Measurements from ENCODE around the gene SGK2. TPM values are rescaled to one million over a fixed set of nuclear protein-coding genes. Genes with fewer than 3 reads are reported as not detected.

SGK2 gene
- polyA plus RNA-seq (2012; rRNA removed): 0.21 and 0.57 TPM in 2 replicates
- polyA plus RNA-seq (2012; cell fraction: cytosol; rRNA removed): 0.09 and 0.13 TPM in 2 replicates
- 3.6 and 5.6 TPM in 2 replicates for polyA plus RNA-seq (2012; cell fraction: nucleus; rRNA removed)

DNA sequence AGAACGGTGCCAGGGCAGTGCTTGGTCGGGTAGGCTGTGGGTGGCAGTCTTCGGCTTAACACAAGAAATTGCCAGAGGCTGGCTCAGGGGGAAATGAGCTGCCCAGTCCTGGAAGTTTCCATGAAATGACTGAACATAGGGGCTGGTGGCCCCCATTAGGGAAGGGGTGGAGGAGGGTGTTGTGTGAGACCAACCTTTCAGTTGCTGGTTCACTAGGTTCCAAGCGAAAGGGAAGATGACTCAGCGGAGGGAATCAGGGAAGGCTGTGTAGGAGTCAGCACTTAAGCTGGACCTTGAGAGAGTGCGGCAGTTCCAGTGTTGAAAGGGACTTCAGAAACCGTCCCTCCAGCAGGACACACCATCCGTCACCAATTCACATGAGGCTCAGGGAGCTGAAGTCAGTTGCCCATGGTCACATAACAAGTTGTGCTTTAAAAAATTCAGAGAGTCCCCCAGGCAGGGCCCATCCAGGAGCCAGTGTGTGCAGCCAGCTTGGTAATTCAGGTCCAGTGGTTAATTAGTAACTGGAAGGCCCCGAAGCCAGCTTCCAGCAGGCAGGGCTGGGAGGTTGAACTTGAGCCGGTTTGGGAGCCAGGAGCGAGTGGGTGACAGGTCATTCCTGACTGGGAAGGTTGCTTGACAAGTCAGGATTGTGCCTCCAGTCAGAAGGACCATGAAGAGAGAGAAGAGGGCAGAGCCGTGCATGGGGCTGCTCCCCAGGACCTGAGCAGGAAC lies at the start of gene SGK2:
SGK2 (plus strand) TSS at position 616 of the 735 bp plus-strand sequence. CDS start 7,469 bp downstream, outside the sequence.
- Histone ChIP-seq H3K4me1 (ENCODE audit: control insufficient read depth in 1 of 2, insufficient read depth in 2 of 2, low read depth in 1 of 2, low read length in 1 of 2) (peaks cover 4 to 7% of the 10 kb centered on the region in 2 experiments; a peak in 1 of 4 replicates), H3K9ac (no peak within 1 kb of the TSS), H3K36me3 (replicated peaks in 1 of 2; ENCODE audit: control insufficient read depth in 1 of 2, insufficient read depth in 2 of 2, low read length in 1 of 2) (no peaks in the 10 kb centered on the region), H3K4me2 (no peak within 1 kb of the TSS), H3K27me3 (ENCODE audit: insufficient read depth) (no peaks in the 10 kb centered on the region), H3K79me2 (ENCODE audit: insufficient read depth) (no peaks in the 10 kb centered on the region), H3K27ac (ENCODE audit: low read depth in 2 of 2, low read length in 1 of 2) (no peak within 1 kb of the TSS), H3K4me3 (ENCODE audit: low read depth in 2 of 2, low read length in 1 of 2) (no peak within 1 kb of the TSS), H3K9me2 (no peaks in the 10 kb centered on the region), H4K20me1 (ENCODE audit: insufficient read depth) (no peaks in the 10 kb centered on the region), H3K9me3 (no peaks in the 10 kb centered on the region), H2AFZ (ENCODE audit: low read depth) (no peak within 1 kb of the TSS), H3F3A (replicated peaks; ENCODE audit: insufficient read depth) (no peaks in the 10 kb centered on the region)
- no peak for DNase-seq
- ChIA-PET POLR2A (interaction anchor here (1.4 kb wide), 1 partner anchor 101 kb away, joined by 3 read pairs; the partner anchor contains the start of gene SRSF6), CTCF (interaction anchor here (1.2 to 1.8 kb wide), 5 partner anchors 13 to 42 kb away, joined by 4 to 7 read pairs (median 4); no protein-coding TSS in a partner anchor)
- WGBS (ENCODE audit: low lambda C conversion rate): 73% methylated on average over 12 of the region's 12 CpGs
- TF ChIP-seq FOXM1 (IDR thresholded peaks at IDR 0.05; ENCODE audit: low read depth): no peak
- no peak for TF ChIP-seq EZH2phosphoT487 (IDR thresholded peaks at IDR 0.05; ENCODE audit: borderline replicate concordance, low read depth)
- TF ChIP-seq, protein P1, sequence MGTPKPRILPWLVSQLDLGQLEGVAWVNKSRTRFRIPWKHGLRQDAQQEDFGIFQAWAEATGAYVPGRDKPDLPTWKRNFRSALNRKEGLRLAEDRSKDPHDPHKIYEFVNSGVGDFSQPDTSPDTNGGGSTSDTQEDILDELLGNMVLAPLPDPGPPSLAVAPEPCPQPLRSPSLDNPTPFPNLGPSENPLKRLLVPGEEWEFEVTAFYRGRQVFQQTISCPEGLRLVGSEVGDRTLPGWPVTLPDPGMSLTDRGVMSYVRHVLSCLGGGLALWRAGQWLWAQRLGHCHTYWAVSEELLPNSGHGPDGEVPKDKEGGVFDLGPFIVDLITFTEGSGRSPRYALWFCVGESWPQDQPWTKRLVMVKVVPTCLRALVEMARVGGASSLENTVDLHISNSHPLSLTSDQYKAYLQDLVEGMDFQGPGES (IDR thresholded peaks at IDR 0.05; ENCODE audit: low read depth, low read length): no peak
- TF ChIP-seq JUND (IDR thresholded peaks at IDR 0.05): no peak
- TF ChIP-seq RXRA (IDR thresholded peaks at IDR 0.05; ENCODE audit: borderline replicate concordance, low read depth): no peak
- TF ChIP-seq, protein P2, sequence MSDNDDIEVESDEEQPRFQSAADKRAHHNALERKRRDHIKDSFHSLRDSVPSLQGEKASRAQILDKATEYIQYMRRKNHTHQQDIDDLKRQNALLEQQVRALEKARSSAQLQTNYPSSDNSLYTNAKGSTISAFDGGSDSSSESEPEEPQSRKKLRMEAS (IDR thresholded peaks at IDR 0.05; ENCODE audit: low read depth): no peak
- no peak for TF ChIP-seq EP300 (IDR thresholded peaks at IDR 0.05; ENCODE audit: borderline replicate concordance in 1 of 2, low read depth in 1 of 2, low read length in 1 of 2)
- TF ChIP-seq, protein P3, sequence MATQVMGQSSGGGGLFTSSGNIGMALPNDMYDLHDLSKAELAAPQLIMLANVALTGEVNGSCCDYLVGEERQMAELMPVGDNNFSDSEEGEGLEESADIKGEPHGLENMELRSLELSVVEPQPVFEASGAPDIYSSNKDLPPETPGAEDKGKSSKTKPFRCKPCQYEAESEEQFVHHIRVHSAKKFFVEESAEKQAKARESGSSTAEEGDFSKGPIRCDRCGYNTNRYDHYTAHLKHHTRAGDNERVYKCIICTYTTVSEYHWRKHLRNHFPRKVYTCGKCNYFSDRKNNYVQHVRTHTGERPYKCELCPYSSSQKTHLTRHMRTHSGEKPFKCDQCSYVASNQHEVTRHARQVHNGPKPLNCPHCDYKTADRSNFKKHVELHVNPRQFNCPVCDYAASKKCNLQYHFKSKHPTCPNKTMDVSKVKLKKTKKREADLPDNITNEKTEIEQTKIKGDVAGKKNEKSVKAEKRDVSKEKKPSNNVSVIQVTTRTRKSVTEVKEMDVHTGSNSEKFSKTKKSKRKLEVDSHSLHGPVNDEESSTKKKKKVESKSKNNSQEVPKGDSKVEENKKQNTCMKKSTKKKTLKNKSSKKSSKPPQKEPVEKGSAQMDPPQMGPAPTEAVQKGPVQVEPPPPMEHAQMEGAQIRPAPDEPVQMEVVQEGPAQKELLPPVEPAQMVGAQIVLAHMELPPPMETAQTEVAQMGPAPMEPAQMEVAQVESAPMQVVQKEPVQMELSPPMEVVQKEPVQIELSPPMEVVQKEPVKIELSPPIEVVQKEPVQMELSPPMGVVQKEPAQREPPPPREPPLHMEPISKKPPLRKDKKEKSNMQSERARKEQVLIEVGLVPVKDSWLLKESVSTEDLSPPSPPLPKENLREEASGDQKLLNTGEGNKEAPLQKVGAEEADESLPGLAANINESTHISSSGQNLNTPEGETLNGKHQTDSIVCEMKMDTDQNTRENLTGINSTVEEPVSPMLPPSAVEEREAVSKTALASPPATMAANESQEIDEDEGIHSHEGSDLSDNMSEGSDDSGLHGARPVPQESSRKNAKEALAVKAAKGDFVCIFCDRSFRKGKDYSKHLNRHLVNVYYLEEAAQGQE (IDR thresholded peaks at IDR 0.05; ENCODE audit: low read depth, low read length): no peak
- TF ChIP-seq, protein P4, sequence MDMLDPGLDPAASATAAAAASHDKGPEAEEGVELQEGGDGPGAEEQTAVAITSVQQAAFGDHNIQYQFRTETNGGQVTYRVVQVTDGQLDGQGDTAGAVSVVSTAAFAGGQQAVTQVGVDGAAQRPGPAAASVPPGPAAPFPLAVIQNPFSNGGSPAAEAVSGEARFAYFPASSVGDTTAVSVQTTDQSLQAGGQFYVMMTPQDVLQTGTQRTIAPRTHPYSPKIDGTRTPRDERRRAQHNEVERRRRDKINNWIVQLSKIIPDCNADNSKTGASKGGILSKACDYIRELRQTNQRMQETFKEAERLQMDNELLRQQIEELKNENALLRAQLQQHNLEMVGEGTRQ (IDR thresholded peaks at IDR 0.05; ENCODE audit: borderline replicate concordance, low read depth, low read length): no peak
- TF ChIP-seq TEAD4 (IDR thresholded peaks at IDR 0.05; ENCODE audit: borderline replicate concordance, insufficient read depth): no peak
